HCT116 (cell line): Measurements from ENCODE around the gene CHPT1. TPM values are rescaled to one million over a fixed set of nuclear protein-coding genes. Genes with fewer than 3 reads are reported as not detected.

ENCODE experiments used
- ATAC-seq: fragments of 200-7000 bp; cut with Tn5 transposase; 2 replicates; pipeline ENCODE4 v1.9.1; 2020; ENCODE audit warnings: mild to moderate bottlenecking, moderate library complexity
- BruUV-seq: library from RNA; stranded (reverse); fragments of 400-500 nt; replicated peaks from 2 replicates; lab custom pipeline; 2021; lab: Mats Ljungman, UMichigan
- CTCF ChIA-PET: fragments of 300-600 bp; sonication (Branson Sonifier 250); formaldehyde crosslinking; loops from one replicate; lab custom pipeline; 2021; ENCODE audit warnings: antibody characterized with exemption; lab: Charles Lee
- POLR2A ChIA-PET: fragments of 300-600, 350-600 bp; sonication (Branson Sonifier 250); formaldehyde crosslinking; loops from one replicate; lab custom pipeline; 2021; ENCODE audit warnings: antibody characterized with exemption; lab: Charles Lee
- RAD21 ChIA-PET, 2 experiments: fragments of 300-600 bp; sonication (Branson Sonifier 250); formaldehyde crosslinking; loops; one replicate each; lab custom pipeline; 2023; ENCODE audit warnings: low total read pairs in 2 of 2; ENCODE audit not compliant: uncharacterized antibody in 2 of 2, unreplicated experiment in 2 of 2, low non-redundant PET in 1 of 2; lab: Charles Lee
- DNase-seq: peaks from one replicate; pipeline ENCODE4 v3.0.0-alpha.2; 2010; ENCODE audit warnings: low read depth, low spot score
- H2AFZ ChIP-seq: fragments of 200-600 bp; shearing (Covaris generic), sonication (generic); 2 replicates; pipeline ENCODE4 v1.6.1; 2017; ENCODE audit warnings: low read depth, mixed run types, mixed read lengths, antibody characterized with exemption, low read length; ENCODE audit not compliant: poor library complexity, severe bottlenecking
- H3K27ac ChIP-seq: 2 replicates; pipeline ENCODE4 v1.5.1; 2012; ENCODE audit warnings: low read depth, low read length
- H3K27me3 ChIP-seq: fragments of 200-600 bp; sonication (generic); 2 replicates; pipeline ENCODE4 v1.6.1; 2016; ENCODE audit warnings: mixed run types, low read length, mixed read lengths; ENCODE audit not compliant: insufficient read depth
- H3K36me3 ChIP-seq, 2 experiments: fragments of 200-500 bp in 1 of 2; fragments of 200-600 bp in 1 of 2; sonication (Bioruptor generic) in 1 of 2; sonication (generic) in 1 of 2; 2 replicates each; pipeline versions ENCODE4 v1.5.1 to v1.6.1; 2014 to 2016; ENCODE audit warnings: low read length in 2 of 2, inconsistent platforms in 1 of 2, mixed read lengths in 1 of 2, mixed run types in 1 of 2; ENCODE audit not compliant: insufficient read depth in 2 of 2, control insufficient read depth in 1 of 2
- H3K4me1 ChIP-seq, 2 experiments: fragments of 200-600 bp in 1 of 2; sonication (generic) in 1 of 2; 2 replicates each; pipeline versions ENCODE4 v1.5.1 to v1.6.1; 2012 to 2017; ENCODE audit warnings: low read length in 2 of 2, inconsistent platforms in 1 of 2, mild to moderate bottlenecking in 1 of 2, mixed read lengths in 1 of 2, mixed run types in 1 of 2, moderate library complexity in 1 of 2; ENCODE audit not compliant: insufficient read depth in 2 of 2, control insufficient read depth in 1 of 2
- H3K4me2 ChIP-seq: fragments of 200-600 bp; sonication (generic); 2 replicates; pipeline ENCODE4 v1.6.1; 2017; ENCODE audit warnings: mixed run types, low read length, mixed read lengths
- H3K4me3 ChIP-seq, 2 experiments: fragments of 200-600 bp in 1 of 2; sonication (generic) in 1 of 2; replicated peaks in 1 of 2; 2 replicates each; pipeline ENCODE4 v1.5.1; 2011 to 2016; ENCODE audit warnings: low read length in 2 of 2, control low read depth in 1 of 2, low read depth in 1 of 2, mild to moderate bottlenecking in 1 of 2, mixed read lengths in 1 of 2, mixed run types in 1 of 2
- H3K79me2 ChIP-seq: fragments of 200-600 bp; sonication (generic); 2 replicates; pipeline ENCODE4 v1.6.1; 2017; ENCODE audit warnings: mild to moderate bottlenecking, mixed run types, low read length, moderate library complexity, mixed read lengths; ENCODE audit not compliant: insufficient read depth
- H3K9ac ChIP-seq: fragments of 200-600 bp; sonication (generic); 2 replicates; pipeline ENCODE4 v1.6.1; 2016; ENCODE audit warnings: low read length, mixed read lengths
- H3K9me2 ChIP-seq: fragments of 200-600 bp; sonication (generic), shearing (Covaris generic); 2 replicates; pipeline ENCODE4 v1.6.1; 2017; ENCODE audit warnings: mixed run types, mild to moderate bottlenecking, moderate library complexity; ENCODE audit not compliant: insufficient read depth
- H3K9me3 ChIP-seq, 2 experiments: fragments of 200-500 bp in 1 of 2; fragments of 200-600 bp in 1 of 2; sonication (Bioruptor generic) in 1 of 2; sonication (generic) in 1 of 2; 2 replicates each; pipeline ENCODE4 v1.6.1; 2014 to 2017; ENCODE audit warnings: low read length in 2 of 2, mixed read lengths in 2 of 2, inconsistent platforms in 1 of 2, low read depth in 1 of 2, mild to moderate bottlenecking in 1 of 2, mixed run types in 1 of 2, moderate library complexity in 1 of 2; ENCODE audit not compliant: control insufficient read depth in 1 of 2, insufficient read depth in 1 of 2
- H4K20me1 ChIP-seq: fragments of 200-600 bp; sonication (generic), shearing (Covaris generic); 2 replicates; pipeline ENCODE4 v1.6.1; 2017; ENCODE audit warnings: mixed run types, mild to moderate bottlenecking, moderate library complexity; ENCODE audit not compliant: insufficient read depth
- ATF3 ChIP-seq: IDR thresholded peaks from 2 replicates; pipeline ENCODE4 v1.6.1; 2012
- CTCF ChIP-seq, 3 experiments: fragments of 200-600 bp in 1 of 3; sonication (generic) in 1 of 3; IDR thresholded peaks in 2 of 3; conservative IDR thresholded peaks in 1 of 3; 2 replicates each; pipeline ENCODE4 v1.5.1; 2012 to 2017; ENCODE audit warnings: low read depth in 2 of 3, low read length in 2 of 3, antibody characterized with exemption in 1 of 3, borderline replicate concordance in 1 of 3, control low read depth in 1 of 3, mild to moderate bottlenecking in 1 of 3, mixed read lengths in 1 of 3, mixed run types in 1 of 3, moderate library complexity in 1 of 3; ENCODE audit not compliant: insufficient read depth in 1 of 3
- EGR1 ChIP-seq: IDR thresholded peaks from 2 replicates; pipeline ENCODE4 v1.6.1; 2012; ENCODE audit warnings: low read depth
- ELF1 ChIP-seq: IDR thresholded peaks from 2 replicates; pipeline ENCODE4 v1.6.1; 2012; ENCODE audit warnings: low read depth, borderline replicate concordance
- EZH2 ChIP-seq: fragments of 200-600 bp; sonication (generic); IDR thresholded peaks from 2 replicates; pipeline ENCODE4 v1.6.1; 2017; ENCODE audit warnings: antibody characterized with exemption, mixed run types
- EZH2phosphoT487 ChIP-seq: fragments of 200-600 bp; IDR thresholded peaks from 2 replicates; pipeline ENCODE4 v1.6.1; 2018; ENCODE audit warnings: antibody characterized with exemption, borderline replicate concordance
- FOSL1 ChIP-seq: IDR thresholded peaks from 2 replicates; pipeline ENCODE4 v1.6.1; 2012; ENCODE audit warnings: low read depth
- JUND ChIP-seq: IDR thresholded peaks from 2 replicates; pipeline ENCODE4 v1.6.1; 2012
- SIN3A ChIP-seq: IDR thresholded peaks from 2 replicates; pipeline ENCODE4 v1.6.1; 2012; ENCODE audit warnings: low read depth
- SP1 ChIP-seq: IDR thresholded peaks from 2 replicates; pipeline ENCODE4 v1.6.1; 2012; ENCODE audit warnings: low read depth
- intact Hi-C: fragments of 100-400 bp; cut with micrococcal nuclease; formaldehyde crosslinking; loops from 2 replicates; pipeline ENCODE4 v1.10.0; 2022
- total RNA-seq: library from RNA; stranded (reverse); gene quantifications from one replicate; pipeline ENCODE4 v1.2.1, GENCODE V29; 2021; ENCODE audit not compliant: unreplicated experiment

Gene CHPT1
- total RNA-seq, 1 experiment from 2014 or later = 20.1 TPM

GRCh38 chr12:101746196-101746595, 48.8 kb downstream of the CHPT1 start:
- Histone ChIP-seq H3K4me1 (no peaks in the 10 kb centered on the region), H4K20me1 (no peaks in the 10 kb centered on the region), H3K79me2 (no peaks in the 10 kb centered on the region), H3K27ac (no peak overlapping the region), H3K36me3 (peaks cover 2 to 6% of the 10 kb centered on the region in 2 experiments; a peak in 3 of 4 replicates), H3K4me3 (no peak overlapping the region), H2AFZ (no peak overlapping the region), H3K9me2 (no peaks in the 10 kb centered on the region), H3K4me2 (no peak overlapping the region), H3K9me3 (no peaks in the 10 kb centered on the region), H3K9ac (no peak overlapping the region), H3K27me3 (no peaks in the 10 kb centered on the region)
- ChIA-PET POLR2A (no interaction called here), RAD21 (no interaction called here), CTCF (interaction anchor here (3.1 kb wide), 1 partner anchor 14 kb away, joined by 10 read pairs; no protein-coding TSS in a partner anchor)
- ATAC-seq (no peak), DNase-seq (no peak)
- intact Hi-C loops = no loop called here
- TF ChIP-seq SIN3A (no peak), SP1 (no peak), CTCF (IDR thresholded peaks at IDR 0.05 in 2 of 3, conservative IDR thresholded peaks at IDR 0.05 in 1 of 3; ENCODE audit: borderline replicate concordance in 1 of 3, insufficient read depth in 1 of 3, low read depth in 2 of 3, low read length in 2 of 3) (no peak), JUND (no peak), FOSL1 (no peak), ELF1 (no peak), ATF3 (no peak), EGR1 (no peak), EZH2 (no peak), EZH2phosphoT487 (no peak)
- no TSS peak for BruUV-seq
